Activated T-helper 9 cell treated with anti-CD3 and anti-CD28 coated beads, Interleukin-2, amount 50 U/mL, for 16 hours (primary cell): Measurements from ENCODE around the gene SIL1.
"Not testable (repeated sequence)": the region's sequence is repeated elsewhere in the genome, so short reads cannot be mapped to it uniquely, and the experiment has no call there.

Experiments used
- DNase-seq: peaks from one replicate; pipeline ENCODE4 v3.0.0-alpha.2; 2020; ENCODE audit warnings: low read depth

Gene SIL1

GRCh38 chr5:138942066-138942465 lies 256.1 kb downstream of the SIL1 start:
- no peak for DNase-seq

- no peak for DNase-seq
Measured at GRCh38 chr5:138938526-138938925, 259.6 kb downstream of the SIL1 start.

- DNase-seq: no peak
Measured at GRCh38 chr5:138937392-138938387, 260.5 kb downstream of the SIL1 start.

GRCh38 chr5:138936968-138937345 lies 261.2 kb downstream of the SIL1 start:
- DNase-seq: no peak

- no peak for DNase-seq
Measured at GRCh38 chr5:138936225-138936967, 261.8 kb downstream of the SIL1 start.

- no peak for DNase-seq
Measured at GRCh38 chr5:138935466-138935865, 262.7 kb downstream of the SIL1 start.

GRCh38 chr5:138934971-138935370 lies 263.2 kb downstream of the SIL1 start:
- no peak for DNase-seq

GRCh38 chr5:138933522-138934290 lies 264.5 kb downstream of the SIL1 start:
- no peak for DNase-seq

GRCh38 chr5:138932171-138932810 lies 265.9 kb downstream of the SIL1 start:
- no peak for DNase-seq

GRCh38 chr5:138930371-138931097 lies 267.6 kb downstream of the SIL1 start:
- DNase-seq: no peak

- no peak for DNase-seq
Measured at GRCh38 chr5:138929571-138929955, 268.6 kb downstream of the SIL1 start.

- no peak for DNase-seq
Measured at GRCh38 chr5:138927979-138928378, 270.2 kb downstream of the SIL1 start.

- DNase-seq: no peak
Measured at GRCh38 chr5:138927544-138927943, 270.6 kb downstream of the SIL1 start.

GRCh38 chr5:138926688-138927448 lies 271.3 kb downstream of the SIL1 start:
- DNase-seq: no peak

GRCh38 chr5:138926257-138926656 lies 271.9 kb downstream of the SIL1 start:
- no peak for DNase-seq

- no peak for DNase-seq
Measured at GRCh38 chr5:138925090-138925635, 273.0 kb downstream of the SIL1 start.

- no peak for DNase-seq
Measured at GRCh38 chr5:138922494-138922893, 275.7 kb downstream of the SIL1 start.

- DNase-seq: not testable (repeated sequence)
Measured at GRCh38 chr5:138921362-138921761, 276.8 kb downstream of the SIL1 start.

GRCh38 chr5:138920181-138920580 lies 278.0 kb downstream of the SIL1 start:
- DNase-seq: no peak

GRCh38 chr5:138918686-138919085 lies 279.5 kb downstream of the SIL1 start:
- no peak for DNase-seq
